Glutamatergic neuron (in vitro differentiated cells): Measurements from ENCODE around the gene CAMK2B. TPM values are rescaled to one million over a fixed set of nuclear protein-coding genes. Genes with fewer than 3 reads are reported as not detected.
A peak's percentile ranks its signal among the peaks of the same experiment; 100 is the strongest.

Experiments used
- DNase-seq: peaks from one replicate; pipeline ENCODE4 v3.0.0; 2022
- H3K27ac Mint-ChIP-seq: one replicate; pipeline ENCODE4 v1.8.0; 2020; ENCODE audit warnings: mild to moderate bottlenecking, mixed read lengths, inconsistent platforms; ENCODE audit not compliant: unreplicated experiment
- H3K27me3 Mint-ChIP-seq: one replicate; pipeline ENCODE4 v1.8.0; 2020; ENCODE audit warnings: mild to moderate bottlenecking, moderate library complexity, mixed read lengths, inconsistent platforms; ENCODE audit not compliant: unreplicated experiment
- H3K36me3 Mint-ChIP-seq: one replicate; pipeline ENCODE4 v1.8.0; 2020; ENCODE audit warnings: mild to moderate bottlenecking, mixed read lengths, inconsistent platforms; ENCODE audit not compliant: unreplicated experiment
- H3K4me1 Mint-ChIP-seq: one replicate; pipeline ENCODE4 v1.8.0; 2020; ENCODE audit warnings: mild to moderate bottlenecking, low read depth, mixed read lengths, inconsistent platforms; ENCODE audit not compliant: unreplicated experiment
- H3K4me3 Mint-ChIP-seq: one replicate; pipeline ENCODE4 v1.8.0; 2020; ENCODE audit warnings: mild to moderate bottlenecking, mixed read lengths, inconsistent platforms; ENCODE audit not compliant: unreplicated experiment
- H3K9me3 Mint-ChIP-seq: one replicate; pipeline ENCODE4 v1.8.0; 2020; ENCODE audit warnings: mild to moderate bottlenecking, moderate library complexity, mixed read lengths, inconsistent platforms; ENCODE audit not compliant: unreplicated experiment
- total RNA-seq: library from RNA; stranded (reverse); fragmentation: NEBNext Ultra II Directional; extraction: Animal tissue kit (Norgen Biotek cat#: 25700); gene quantifications from one replicate; pipeline ENCODE4 v1.2.1, GENCODE V29; 2021; ENCODE audit not compliant: unreplicated experiment
- TF ChIP-seq, protein P1 (sequence below): fragments of 200-600 bp; sonication (generic); IDR thresholded peaks from one replicate; pipeline ENCODE4 v1.5.0; 2021; ENCODE audit not compliant: partially characterized antibody, unreplicated experiment

The CAMK2B gene
- total RNA-seq, 1 donor from 2014 or later, result 55.1 TPM

DNA sequence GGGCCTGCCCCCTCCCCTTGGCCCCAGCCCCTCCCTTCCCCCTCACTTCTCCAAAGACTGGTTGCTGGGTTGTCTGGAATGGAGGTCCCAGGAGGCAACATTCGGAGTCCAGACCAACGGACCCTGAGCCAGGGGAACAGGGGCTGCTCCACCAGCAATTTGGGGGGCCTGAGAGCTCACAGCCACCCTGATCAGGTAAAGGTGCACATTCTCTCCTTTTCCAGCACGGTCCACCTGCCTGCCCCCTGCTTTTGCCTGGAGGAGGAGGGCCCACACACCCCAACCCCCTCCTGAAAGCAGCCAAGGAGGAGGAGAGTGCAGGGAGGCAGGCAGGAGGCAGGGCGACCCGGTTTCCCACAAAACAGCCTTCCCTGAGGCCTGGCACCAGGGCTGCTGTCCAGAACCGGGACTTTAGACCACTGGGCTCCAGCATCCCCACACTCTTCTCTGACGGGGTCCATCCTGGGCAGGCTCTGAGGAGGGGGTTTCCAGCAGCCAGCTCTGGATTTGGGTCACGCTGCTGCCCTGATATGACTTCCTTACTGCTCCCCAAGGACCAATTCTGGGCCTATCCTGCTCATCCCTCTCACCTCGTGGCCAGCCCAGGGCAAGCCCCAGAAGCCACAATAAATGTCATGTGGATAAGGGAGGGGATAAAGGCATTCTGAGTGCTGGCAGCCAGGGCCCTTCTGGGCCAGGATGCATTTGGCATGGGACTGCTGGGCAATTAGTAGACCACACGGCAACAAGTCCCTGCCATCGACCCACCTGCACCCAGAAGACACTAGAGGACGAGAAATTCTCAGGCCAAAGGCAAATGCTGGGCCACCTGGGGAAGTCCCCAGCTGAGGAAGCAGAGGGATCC, 1.1 kb upstream of the CAMK2B start:
- TF ChIP-seq, protein P1, sequence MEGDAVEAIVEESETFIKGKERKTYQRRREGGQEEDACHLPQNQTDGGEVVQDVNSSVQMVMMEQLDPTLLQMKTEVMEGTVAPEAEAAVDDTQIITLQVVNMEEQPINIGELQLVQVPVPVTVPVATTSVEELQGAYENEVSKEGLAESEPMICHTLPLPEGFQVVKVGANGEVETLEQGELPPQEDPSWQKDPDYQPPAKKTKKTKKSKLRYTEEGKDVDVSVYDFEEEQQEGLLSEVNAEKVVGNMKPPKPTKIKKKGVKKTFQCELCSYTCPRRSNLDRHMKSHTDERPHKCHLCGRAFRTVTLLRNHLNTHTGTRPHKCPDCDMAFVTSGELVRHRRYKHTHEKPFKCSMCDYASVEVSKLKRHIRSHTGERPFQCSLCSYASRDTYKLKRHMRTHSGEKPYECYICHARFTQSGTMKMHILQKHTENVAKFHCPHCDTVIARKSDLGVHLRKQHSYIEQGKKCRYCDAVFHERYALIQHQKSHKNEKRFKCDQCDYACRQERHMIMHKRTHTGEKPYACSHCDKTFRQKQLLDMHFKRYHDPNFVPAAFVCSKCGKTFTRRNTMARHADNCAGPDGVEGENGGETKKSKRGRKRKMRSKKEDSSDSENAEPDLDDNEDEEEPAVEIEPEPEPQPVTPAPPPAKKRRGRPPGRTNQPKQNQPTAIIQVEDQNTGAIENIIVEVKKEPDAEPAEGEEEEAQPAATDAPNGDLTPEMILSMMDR, result no peak
- peaks cover 10% of the 10 kb centered on the region for H3K9me3 Mint-ChIP-seq
- peaks cover 13% of the 10 kb centered on the region for H3K27me3 Mint-ChIP-seq
- peak overlapping the region; percentile 55 for H3K4me3 Mint-ChIP-seq
- H3K36me3 Mint-ChIP-seq, result no peaks in the 10 kb centered on the region
- no peak for DNase-seq
- H3K27ac Mint-ChIP-seq, result peak overlapping the region; percentile 66
- peaks cover 18% of the 10 kb centered on the region for H3K4me1 Mint-ChIP-seq

DNA sequence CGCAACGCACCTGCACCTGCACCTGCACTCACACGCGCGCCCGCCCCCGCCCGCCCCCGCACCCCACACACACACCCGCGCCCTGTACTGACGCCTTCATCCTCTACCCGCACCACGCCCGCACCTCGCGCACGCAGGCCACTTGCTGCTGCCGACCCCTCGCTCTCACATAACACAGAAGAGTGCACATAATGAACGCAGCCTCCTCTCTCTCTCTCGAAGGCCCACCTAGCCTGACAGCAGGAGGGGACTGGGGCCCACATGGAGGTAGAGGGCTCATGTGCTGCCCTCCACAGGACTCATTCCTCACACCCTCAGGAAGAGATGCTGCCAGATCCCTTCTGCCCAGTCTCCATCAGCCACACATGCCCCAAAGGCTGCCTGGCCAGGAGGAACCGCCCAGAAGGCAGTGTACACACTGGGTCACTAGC, 432 bp upstream of the CAMK2B start:
- Mint-ChIP-seq H3K4me1 (peaks cover 25% of the 10 kb centered on the region), H3K4me3 (peak overlapping the region; percentile 94), H3K27ac (peak overlapping the region; percentile 90), H3K27me3 (peaks cover 13% of the 10 kb centered on the region), H3K9me3 (peaks cover 10% of the 10 kb centered on the region), H3K36me3 (no peaks in the 10 kb centered on the region)
- TF ChIP-seq, protein P1, result no peak
- DNase-seq, result peak; percentile 66

DNA sequence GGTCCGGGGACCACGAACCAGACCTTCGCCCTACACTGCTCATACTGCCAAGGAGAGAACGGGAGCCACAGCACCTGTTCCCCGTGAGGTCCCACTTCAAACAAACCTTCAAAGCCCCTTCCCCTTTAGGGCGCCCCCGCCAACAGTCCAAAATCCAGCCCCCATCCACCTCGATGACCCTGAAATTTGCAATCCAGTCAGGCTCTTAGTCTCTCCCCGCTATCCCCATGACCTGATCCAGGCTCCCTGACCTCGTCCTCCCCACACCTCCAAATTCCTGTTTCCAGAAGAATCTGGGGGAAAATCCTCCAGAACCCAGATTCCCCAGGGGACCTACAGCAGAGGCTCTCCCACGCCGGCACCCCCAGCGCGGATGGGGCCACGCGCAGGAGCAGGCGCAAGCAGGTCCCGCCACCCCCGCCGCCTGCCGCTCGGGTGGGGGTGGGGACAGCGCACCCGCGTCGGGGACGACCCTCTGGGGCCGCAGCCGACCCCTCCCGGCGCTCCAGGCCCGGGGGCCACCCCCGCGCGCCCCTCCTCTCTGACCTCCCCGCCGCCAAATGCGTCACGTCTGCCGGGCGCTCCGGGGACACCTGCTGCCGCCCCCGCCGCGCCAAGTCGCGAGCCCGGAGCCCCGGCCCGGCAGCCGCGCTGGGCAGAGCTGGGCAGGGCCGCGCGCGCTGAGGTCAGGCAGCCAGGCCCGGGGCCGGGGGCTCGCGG, 753 bp downstream of the CAMK2B start:
- Mint-ChIP-seq H3K9me3 (peaks cover 10% of the 10 kb centered on the region), H3K36me3 (no peaks in the 10 kb centered on the region), H3K4me3 (peak overlapping the region; percentile 90), H3K4me1 (peaks cover 26% of the 10 kb centered on the region), H3K27me3 (peaks cover 13% of the 10 kb centered on the region), H3K27ac (peak overlapping the region; percentile 64)
- no peak for DNase-seq
- TF ChIP-seq, protein P1, result no peak

DNA sequence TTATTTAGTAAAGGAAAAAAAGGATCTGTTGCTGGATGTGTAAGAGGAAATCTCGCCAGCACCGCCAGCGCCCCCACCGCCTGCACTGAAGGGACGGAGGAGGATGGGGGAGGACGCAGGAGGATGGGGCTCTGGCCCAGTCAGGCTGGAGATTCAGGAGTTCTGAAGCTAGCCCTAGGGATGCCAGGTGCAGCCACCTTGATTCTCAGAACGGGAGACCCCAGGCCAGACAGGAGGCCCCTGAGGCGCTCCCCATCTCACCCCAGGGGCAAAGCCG, 1.3 kb downstream of the CAMK2B start:
- DNase-seq, result no peak
- H3K4me1 Mint-ChIP-seq, result peaks cover 31% of the 10 kb centered on the region
- no peaks in the 10 kb centered on the region for H3K36me3 Mint-ChIP-seq
- H3K4me3 Mint-ChIP-seq, result peak overlapping the region; percentile 90
- H3K9me3 Mint-ChIP-seq, result peaks cover 10% of the 10 kb centered on the region
- peaks cover 13% of the 10 kb centered on the region for H3K27me3 Mint-ChIP-seq
- TF ChIP-seq, protein P1, result no peak
- H3K27ac Mint-ChIP-seq, result peak overlapping the region; percentile 64
